ENCODE results near the gene GPC5.

DNA sequence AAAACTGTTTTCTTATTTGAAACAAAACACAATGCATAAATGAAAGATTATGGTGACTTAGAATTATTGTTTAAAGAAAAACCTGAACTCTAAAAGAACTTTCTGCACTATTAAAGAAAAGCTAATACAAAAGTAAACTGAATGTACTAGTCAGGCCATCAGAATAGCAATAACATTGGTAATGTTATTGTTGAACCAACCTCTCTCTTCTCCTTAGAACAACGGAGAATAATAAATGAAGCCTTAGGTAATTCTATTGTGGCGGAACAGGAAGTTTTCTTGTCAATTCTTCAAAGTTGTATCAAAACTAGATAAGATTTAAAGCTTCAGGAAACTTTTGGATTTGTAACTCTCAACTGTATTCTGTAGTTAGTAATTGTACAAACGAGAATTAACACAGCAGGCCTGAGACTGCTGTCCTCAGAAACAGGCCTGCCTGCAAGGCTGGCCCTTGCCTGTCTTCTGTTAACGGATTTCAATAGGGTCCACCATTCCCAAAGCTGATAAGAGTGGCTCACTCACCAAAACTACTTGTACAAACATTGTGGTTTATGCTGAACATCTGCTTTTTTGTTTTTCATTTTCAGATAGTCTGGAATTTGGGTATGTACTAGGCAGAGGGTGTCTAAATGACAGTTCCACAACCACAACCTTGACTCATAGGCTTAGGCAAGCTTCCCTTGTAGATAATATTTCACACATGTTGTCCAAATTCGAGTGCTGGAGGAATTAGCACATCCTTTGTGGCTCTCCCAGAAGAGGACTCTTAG lies 825.8 kb downstream of the GPC5 start:
- TF ChIP-seq, protein P1, sequence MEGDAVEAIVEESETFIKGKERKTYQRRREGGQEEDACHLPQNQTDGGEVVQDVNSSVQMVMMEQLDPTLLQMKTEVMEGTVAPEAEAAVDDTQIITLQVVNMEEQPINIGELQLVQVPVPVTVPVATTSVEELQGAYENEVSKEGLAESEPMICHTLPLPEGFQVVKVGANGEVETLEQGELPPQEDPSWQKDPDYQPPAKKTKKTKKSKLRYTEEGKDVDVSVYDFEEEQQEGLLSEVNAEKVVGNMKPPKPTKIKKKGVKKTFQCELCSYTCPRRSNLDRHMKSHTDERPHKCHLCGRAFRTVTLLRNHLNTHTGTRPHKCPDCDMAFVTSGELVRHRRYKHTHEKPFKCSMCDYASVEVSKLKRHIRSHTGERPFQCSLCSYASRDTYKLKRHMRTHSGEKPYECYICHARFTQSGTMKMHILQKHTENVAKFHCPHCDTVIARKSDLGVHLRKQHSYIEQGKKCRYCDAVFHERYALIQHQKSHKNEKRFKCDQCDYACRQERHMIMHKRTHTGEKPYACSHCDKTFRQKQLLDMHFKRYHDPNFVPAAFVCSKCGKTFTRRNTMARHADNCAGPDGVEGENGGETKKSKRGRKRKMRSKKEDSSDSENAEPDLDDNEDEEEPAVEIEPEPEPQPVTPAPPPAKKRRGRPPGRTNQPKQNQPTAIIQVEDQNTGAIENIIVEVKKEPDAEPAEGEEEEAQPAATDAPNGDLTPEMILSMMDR (IDR thresholded peaks at IDR 0.05; ENCODE audit: extremely low read depth in 1 of 2, insufficient read depth in 1 of 2, low read depth in 1 of 2, low read length in 2 of 2) = no peak
- TF ChIP-seq EZH2 (IDR thresholded peaks at IDR 0.05; ENCODE audit: borderline replicate concordance, low read depth, low read length, severe bottlenecking) = no peak
- no peak for TF ChIP-seq POLR2A (IDR thresholded peaks at IDR 0.05; ENCODE audit: low read depth, low read length)
- no peak for TF ChIP-seq MYC (IDR thresholded peaks at IDR 0.05; ENCODE audit: low read depth, low read length)
- TF ChIP-seq POLR2AphosphoS5 (IDR thresholded peaks at IDR 0.05; ENCODE audit: insufficient read depth, low read depth, low read length) = no peak
- TF ChIP-seq, protein P2, sequence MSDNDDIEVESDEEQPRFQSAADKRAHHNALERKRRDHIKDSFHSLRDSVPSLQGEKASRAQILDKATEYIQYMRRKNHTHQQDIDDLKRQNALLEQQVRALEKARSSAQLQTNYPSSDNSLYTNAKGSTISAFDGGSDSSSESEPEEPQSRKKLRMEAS (IDR thresholded peaks at IDR 0.05; ENCODE audit: insufficient read depth, insufficient read length) = no peak
- TF ChIP-seq JUN (IDR thresholded peaks at IDR 0.05; ENCODE audit: borderline replicate concordance, insufficient read depth, insufficient read length, low read depth) = no peak

Data from endothelial cell of umbilical vein (primary cell).